ENCODE data around the gene ETNK2.

DNA sequence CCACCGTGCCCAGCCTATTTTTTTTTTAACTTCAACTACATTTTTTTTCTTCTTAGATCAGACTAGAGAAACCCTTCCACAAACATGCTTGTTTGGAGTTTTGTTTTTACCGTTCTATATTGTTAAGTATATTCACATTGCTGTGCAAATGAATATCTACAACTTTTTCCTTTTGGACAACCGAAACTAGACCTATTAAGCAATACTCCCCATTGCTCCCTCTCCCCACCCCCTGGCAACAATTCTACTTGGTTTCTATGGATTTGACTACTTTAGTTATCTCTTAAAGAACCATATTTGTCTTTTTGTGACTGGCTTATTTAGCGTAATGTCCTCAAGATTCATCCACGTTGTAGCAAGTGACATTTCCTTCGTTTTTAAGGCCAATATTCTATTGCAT is 19.1 kb downstream of the ETNK2 start:
- TF ChIP-seq CTCF (IDR thresholded peaks at IDR 0.05), result no peak
- no peak for TF ChIP-seq POLR2A (IDR thresholded peaks at IDR 0.05)
- TF ChIP-seq POLR2AphosphoS5 (IDR thresholded peaks at IDR 0.05), result no peak
- TF ChIP-seq EP300 (IDR thresholded peaks at IDR 0.05), result no peak

All from upper lobe of left lung (tissue), 4 donors.